GM12872 (cell line): ENCODE data around the gene TGFBR3.

Experiments
- TF ChIP-seq, protein P1 (sequence below): IDR thresholded peaks from 3 replicates; pipeline ENCODE4 v1.5.1; 2011; ENCODE audit warnings: low read depth, mild to moderate bottlenecking, low read length, moderate library complexity; ENCODE audit not compliant: insufficient read depth

Gene TGFBR3

GRCh38 chr1:91754348-91754747 lies 131.6 kb downstream of the TGFBR3 start:
- TF ChIP-seq, protein P1, sequence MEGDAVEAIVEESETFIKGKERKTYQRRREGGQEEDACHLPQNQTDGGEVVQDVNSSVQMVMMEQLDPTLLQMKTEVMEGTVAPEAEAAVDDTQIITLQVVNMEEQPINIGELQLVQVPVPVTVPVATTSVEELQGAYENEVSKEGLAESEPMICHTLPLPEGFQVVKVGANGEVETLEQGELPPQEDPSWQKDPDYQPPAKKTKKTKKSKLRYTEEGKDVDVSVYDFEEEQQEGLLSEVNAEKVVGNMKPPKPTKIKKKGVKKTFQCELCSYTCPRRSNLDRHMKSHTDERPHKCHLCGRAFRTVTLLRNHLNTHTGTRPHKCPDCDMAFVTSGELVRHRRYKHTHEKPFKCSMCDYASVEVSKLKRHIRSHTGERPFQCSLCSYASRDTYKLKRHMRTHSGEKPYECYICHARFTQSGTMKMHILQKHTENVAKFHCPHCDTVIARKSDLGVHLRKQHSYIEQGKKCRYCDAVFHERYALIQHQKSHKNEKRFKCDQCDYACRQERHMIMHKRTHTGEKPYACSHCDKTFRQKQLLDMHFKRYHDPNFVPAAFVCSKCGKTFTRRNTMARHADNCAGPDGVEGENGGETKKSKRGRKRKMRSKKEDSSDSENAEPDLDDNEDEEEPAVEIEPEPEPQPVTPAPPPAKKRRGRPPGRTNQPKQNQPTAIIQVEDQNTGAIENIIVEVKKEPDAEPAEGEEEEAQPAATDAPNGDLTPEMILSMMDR = no peak

DNA sequence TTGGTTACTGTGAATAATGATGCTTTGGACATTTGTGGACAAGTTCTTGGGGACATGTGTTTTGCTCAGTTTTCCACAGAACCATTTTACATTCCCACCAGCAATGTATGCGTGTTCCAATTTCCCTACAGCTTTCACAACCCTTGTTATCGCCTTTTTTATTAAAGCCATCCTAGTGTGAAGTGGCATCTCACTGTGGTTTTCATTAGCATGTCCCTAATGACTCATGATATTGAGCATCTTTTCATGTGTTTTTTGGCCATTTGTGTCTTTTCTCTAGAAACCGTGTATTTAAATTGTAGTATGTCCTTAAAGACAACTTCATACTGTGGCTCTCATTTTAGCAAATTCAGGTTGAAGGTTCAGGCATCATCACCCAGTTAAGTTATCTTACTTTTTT lies 132.1 kb downstream of the TGFBR3 start:
- TF ChIP-seq, protein P1 = no peak

DNA sequence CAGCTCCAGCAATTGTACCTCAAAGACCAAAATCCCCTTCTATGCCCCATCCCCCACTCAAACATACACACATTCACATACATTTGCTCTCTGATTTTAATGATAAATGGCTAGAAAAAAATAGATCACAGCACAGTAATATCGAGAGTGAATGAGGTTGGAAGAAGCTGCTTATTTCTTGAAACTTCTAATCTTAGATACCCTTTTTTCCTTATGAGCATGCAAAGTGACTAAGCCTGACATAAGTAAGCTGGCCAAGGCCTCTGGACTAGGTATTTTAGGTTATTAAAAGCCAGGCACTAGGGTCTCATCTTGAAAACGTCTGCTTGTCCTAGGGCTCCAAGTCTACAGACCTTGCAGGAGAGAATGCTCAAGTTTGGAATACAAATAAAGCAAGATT lies 133.6 kb downstream of the TGFBR3 start:
- TF ChIP-seq, protein P1 = no peak

- TF ChIP-seq, protein P1 = no peak
Observed at GRCh38 chr1:91751275-91751674, 134.7 kb downstream of the TGFBR3 start.

DNA sequence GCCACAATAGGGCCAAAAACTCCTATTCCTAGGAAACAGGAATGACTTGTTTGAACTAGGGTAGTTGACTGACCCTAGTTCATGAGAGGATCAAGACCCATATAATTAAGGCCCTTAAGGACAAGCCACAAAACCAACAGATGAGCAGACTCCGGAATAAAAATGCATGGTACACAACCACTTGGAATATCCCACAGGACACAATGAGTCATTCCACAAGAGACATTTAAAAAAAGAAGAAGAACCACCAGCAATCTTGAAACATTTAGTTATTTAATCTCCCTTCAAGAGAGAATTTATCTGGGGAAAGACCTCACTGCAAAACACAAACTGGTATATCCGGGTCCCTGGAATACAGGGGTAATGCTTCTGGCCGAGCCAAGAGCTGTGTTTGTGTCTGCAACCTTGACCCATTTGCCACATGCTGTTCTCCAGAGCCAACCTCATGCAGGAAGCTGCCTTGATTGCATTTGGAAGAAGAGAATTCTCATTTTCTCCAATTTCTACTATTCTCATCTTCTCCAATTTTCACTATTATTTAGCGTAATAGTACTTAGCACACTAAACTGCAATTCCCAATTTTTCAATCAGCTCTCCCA lies 135.5 kb downstream of the TGFBR3 start:
- TF ChIP-seq, protein P1 = no peak

- TF ChIP-seq, protein P1 = no peak
Observed at GRCh38 chr1:91749788-91750231, 136.1 kb downstream of the TGFBR3 start.

- TF ChIP-seq, protein P1 = no peak
Observed at GRCh38 chr1:91747666-91748065, 138.3 kb downstream of the TGFBR3 start.
